Loucy (cell line): ENCODE measurements around the gene ERICH2.

Source experiments
- CTCF ChIP-seq: fragments of 200-600 bp; sonication (generic); conservative IDR thresholded peaks from 2 replicates; pipeline ENCODE4 v1.5.1; 2014; ENCODE audit warnings: mild to moderate bottlenecking, antibody characterized with exemption, low read length
- EZH2phosphoT487 ChIP-seq: fragments of 200-600 bp; IDR thresholded peaks from 2 replicates; pipeline ENCODE4 v1.6.1; 2018; ENCODE audit warnings: antibody characterized with exemption, mild to moderate bottlenecking, moderate library complexity, borderline replicate concordance

- TF ChIP-seq CTCF (no peak), EZH2phosphoT487 (no peak)
Observed at GRCh38 chr2:170737821-170738220, 32.4 kb upstream of the ERICH2 start.
